K562 (cell line): ENCODE measurements around the gene LRRC71. TPM values are rescaled to one million over a fixed set of nuclear protein-coding genes. Genes with fewer than 3 reads are reported as not detected.
A peak's percentile ranks its signal among the peaks of the same experiment; 100 is the strongest.

Source experiments
- ATAC-seq: fragments of 200-7000 bp; cut with Tn5 transposase; 3 replicates; pipeline ENCODE4 v1.9.1; 2020; ENCODE audit warnings: moderate library complexity
- BruUV-seq: library from RNA; stranded (reverse); fragments of 400-500 nt; replicated peaks from 2 replicates; lab custom pipeline; 2021; lab: Mats Ljungman, UMichigan
- CTCF ChIA-PET: fragments of 300-600 bp; formaldehyde crosslinking; extraction: SDS; loops from one replicate; lab custom pipeline; 2021; ENCODE audit warnings: low intra/inter-chr PET ratio; lab: Yijun Ruan, JAX
- POLR2A ChIA-PET: fragments of 300-600, 350-650 bp; sonication (Branson Sonifier 250); formaldehyde crosslinking; extraction: SDS; loops from one replicate; lab custom pipeline; 2021; ENCODE audit warnings: antibody characterized with exemption, inconsistent platforms; lab: Yijun Ruan, JAX
- DNase-seq, 4 experiments: peaks; one replicate each; pipeline versions ENCODE4 v3.0.0 to v3.0.0-alpha.2; 2011 to 2018; ENCODE audit warnings: low spot score in 3 of 4, mixed read lengths in 3 of 4; ENCODE audit errors: extremely low read depth in 1 of 4
- FAIRE-seq: peaks from 2 replicates; lab custom pipeline; 2011; peaks lifted over from hg19 to GRCh38; lab: Jason Lieb, UNC
- H2AFZ ChIP-seq: 2 replicates; pipeline ENCODE4 v1.6.0; 2011; ENCODE audit warnings: low read depth, low read length, control low read depth, inconsistent platforms
- H3K27ac ChIP-seq: fragments of 200-600 bp; 3 replicates; pipeline ENCODE4 v1.8.0; 2011; ENCODE audit warnings: low read depth, mild to moderate bottlenecking, control low read depth, inconsistent platforms, low read length, moderate library complexity, mixed read lengths; ENCODE audit errors: extremely low read depth
- H3K27me3 ChIP-seq, 2 experiments: fragments of 300-600 bp in 1 of 2; 2 replicates in 1 of 2; 3 replicates in 1 of 2; pipeline versions ENCODE4 v1.6.0 to v1.8.0; 2011; ENCODE audit warnings: inconsistent platforms in 2 of 2, low read length in 2 of 2, mild to moderate bottlenecking in 1 of 2, mixed read lengths in 1 of 2, moderate library complexity in 1 of 2; ENCODE audit not compliant: control insufficient read depth in 2 of 2, insufficient read depth in 2 of 2
- H3K36me3 ChIP-seq: fragments of 300-600 bp; 3 replicates; pipeline ENCODE4 v1.8.0; 2011; ENCODE audit warnings: mild to moderate bottlenecking, low read length, inconsistent platforms; ENCODE audit not compliant: control insufficient read depth, insufficient read depth
- H3K4me1 ChIP-seq, 2 experiments: fragments of 200-600 bp in 1 of 2; replicated peaks in 1 of 2; 2 replicates in 1 of 2; 3 replicates in 1 of 2; pipeline versions ENCODE4 v1.5.1 to v1.8.0; 2011; ENCODE audit warnings: inconsistent platforms in 2 of 2, low read length in 2 of 2, mild to moderate bottlenecking in 1 of 2, mixed read lengths in 1 of 2, moderate library complexity in 1 of 2; ENCODE audit not compliant: control insufficient read depth in 2 of 2, insufficient read depth in 2 of 2
- H3K4me2 ChIP-seq: 2 replicates; pipeline ENCODE4 v1.6.1; 2011; ENCODE audit warnings: low read length, control low read depth, inconsistent platforms, mixed read lengths; ENCODE audit not compliant: insufficient read depth
- H3K4me3 ChIP-seq: fragments of 200-600 bp; sonication (generic), shearing (Covaris generic); 2 replicates; pipeline ENCODE4 v1.5.1; 2016; ENCODE audit warnings: control low read depth, inconsistent platforms
- H3K79me2 ChIP-seq: fragments of 200-600 bp; 3 replicates; pipeline ENCODE4 v1.8.0; 2011; ENCODE audit warnings: low read length, inconsistent platforms; ENCODE audit not compliant: control insufficient read depth, insufficient read depth
- H3K9ac ChIP-seq, 2 experiments: 2 replicates each; pipeline versions ENCODE4 v1.6.0 to v1.6.1; 2011; ENCODE audit warnings: low read depth in 2 of 2, low read length in 2 of 2, control low read depth in 1 of 2, inconsistent platforms in 1 of 2, mild to moderate bottlenecking in 1 of 2, mixed read lengths in 1 of 2; ENCODE audit not compliant: insufficient read depth in 1 of 2
- H3K9me1 ChIP-seq: one replicate; pipeline ENCODE4 v1.6.0; 2011; ENCODE audit warnings: inconsistent platforms, mild to moderate bottlenecking, low read length, moderate library complexity; ENCODE audit not compliant: control insufficient read depth, insufficient read depth
- H3K9me3 ChIP-seq: replicated peaks from 2 replicates; pipeline ENCODE4 v1.5.1; 2011; ENCODE audit warnings: low read depth, low read length, inconsistent platforms; ENCODE audit not compliant: control insufficient read depth, insufficient read depth
- H4K20me1 ChIP-seq: replicated peaks from 2 replicates; pipeline ENCODE4 v1.6.1; 2011; ENCODE audit warnings: low read length, inconsistent platforms, mixed read lengths; ENCODE audit not compliant: control insufficient read depth, insufficient read depth
- PHTF2 ChIP-seq: fragments of 250-450 bp; sonication (Bioruptor Pico); IDR thresholded peaks from 2 replicates; pipeline ENCODE4 v1.5.0; 2021; ENCODE audit warnings: mild to moderate bottlenecking
- TEAD4 ChIP-seq, 2 experiments: sonication (generic) in 1 of 2; formaldehyde crosslinking in 1 of 2; IDR thresholded peaks; 2 replicates each; pipeline versions ENCODE4 v1.6.1 to v1.8.0; 2012 to 2022; ENCODE audit warnings: borderline replicate concordance in 1 of 2, inconsistent platforms in 1 of 2, low read length in 1 of 2, mild to moderate bottlenecking in 1 of 2, missing genetic modification reagents in 1 of 2
- ZNF407 ChIP-seq: fragments of 450-650 bp; IDR thresholded peaks from 2 replicates; pipeline ENCODE4 v1.6.1; 2016; ENCODE audit warnings: low read depth
- WGBS: fragments of 100-300 bp; shearing (Covaris generic); methylation state at CpG from one replicate; pipeline ENCODE4 v1.1.6; 2016; ENCODE audit warnings: low coverage, mixed read lengths; ENCODE audit not compliant: insufficient coverage; ENCODE audit errors: missing lambda C conversion rate; 5-methylcytosine and 5-hydroxymethylcytosine counted together
- in situ Hi-C: fragments of 300-500 bp; cut with MboI; formaldehyde crosslinking; loops from 4 replicates; pipeline ENCODE4 v1.15.0; 2018; ENCODE audit warnings: inconsistent platforms, mixed read lengths
- intact Hi-C: fragments of 100-400 bp; cut with micrococcal nuclease; formaldehyde crosslinking; loops from 2 replicates; pipeline ENCODE4 v1.14.2; 2022
- polyA plus RNA-seq, 8 experiments: library from polyadenylated mRNA; depleted of rRNA in 4 of 8; stranded (reverse) in 5 of 8; unstranded in 3 of 8; fragments of >200 nt; fragmentation: Nextera tagmentation in 2 of 8; fragmentation: Illumina TruSeq in 1 of 8; extraction: Ambion mirVana in 2 of 8; extraction: Trizol in 1 of 8; gene quantifications; 2 replicates each; pipeline versions ENCODE4 v1.2.1 to v1.2.3, GENCODE V29; 2011 to 2014; ENCODE audit warnings: inconsistent platforms in 1 of 8, missing spikeins in 1 of 8
- total RNA-seq, 7 experiments: library from RNA; depleted of rRNA in 6 of 7; stranded (reverse); fragments of >200 nt in 6 of 7; fragmentation: Illumina TruSeq in 2 of 7; extraction: Trizol in 2 of 7; gene quantifications; 2 replicates each; pipeline versions ENCODE4 v1.2.1 to v1.2.3, GENCODE V29; 2011 to 2021; ENCODE audit warnings: low replicate concordance in 1 of 7

LRRC71 gene
- total and polyA plus RNA-seq, 9 of the 15 experiments (the other 6 are each of a cell fraction or from before 2014, with no cell fraction given), result 0.06 to 1.2 (median 0.51) TPM; not detected in 1

- no peak overlapping the region for H3K4me3 ChIP-seq
- H2AFZ ChIP-seq, result no peak overlapping the region
- H3K4me1 ChIP-seq, result peaks cover 15 to 41% of the 10 kb centered on the region in 2 experiments
- intact Hi-C loops, result loop anchor here (1.0 to 2.0 kb wide), 3 partner anchors 31 to 85 kb away; partner anchors contain the start of gene ARHGEF11
- CTCF ChIA-PET, result no interaction called here
- no peaks in the 10 kb centered on the region for H3K79me2 ChIP-seq
- H3K9me1 ChIP-seq, result no peaks in the 10 kb centered on the region
- DNase-seq (peak in 1 of 4 experiments; percentile 35), FAIRE-seq (no peak)
- H3K9me3 ChIP-seq, result no peaks in the 10 kb centered on the region
- H3K4me2 ChIP-seq, result peak overlapping the region; percentile 11; the same call in 1 of the 2 replicates
- BruUV-seq, result no TSS peak
- POLR2A ChIA-PET, result interaction anchor here (0.5 to 3.3 kb wide), 6 partner anchors 10 to 289 kb away, joined by 3 to 26 read pairs (median 4); no protein-coding TSS in a partner anchor
- H3K27me3 ChIP-seq, result no peaks in the 10 kb centered on the region
- TF ChIP-seq TEAD4 (IDR thresholded peaks at IDR 0.05; ENCODE audit: low read length) (0 out of 2 replicates have a peak, but pooled peaks have one; percentile 8), TEAD4 (CRISPR knock-in tag; IDR thresholded peaks at IDR 0.05; ENCODE audit: borderline replicate concordance) (no peak), ZNF407 (peak; percentile 75), PHTF2 (CRISPR knock-in tag) (no peak)
- TF ChIP-seq, all 486 proteins: peak for 2
- Histone ChIP-seq H3K9ac (no peak overlapping the region; a peak in 1 of 4 replicates), H3K36me3 (peaks cover 55% of the 10 kb centered on the region; the same call in 2 of the 3 replicates), H3K27ac (no peak overlapping the region), H4K20me1 (no peaks in the 10 kb centered on the region)
- no peak for ATAC-seq
- in situ Hi-C loops, result loop anchor here (10.0 kb wide), 1 partner anchor 195 kb away; no protein-coding TSS in a partner anchor
- 72% methylated on average over 6 of the region's 6 CpGs for WGBS
Observed at GRCh38 chr1:156959925-156960324, 39.5 kb downstream of the LRRC71 start.
